Neural progenitor cell (in vitro differentiated cells): ENCODE measurements around the gene PHACTR1.

Source experiments
- CTCF ChIP-seq: fragments of 200-600 bp; sonication (generic); IDR thresholded peaks from 2 replicates; pipeline ENCODE4 v1.5.1; 2017; ENCODE audit warnings: antibody characterized with exemption, mild to moderate bottlenecking
- EZH2 ChIP-seq: fragments of 200-600 bp; sonication (generic); IDR thresholded peaks from 2 replicates; pipeline ENCODE4 v1.6.1; 2017; ENCODE audit warnings: antibody characterized with exemption, mild to moderate bottlenecking, moderate library complexity
- EZH2phosphoT487 ChIP-seq: fragments of 200-600 bp; sonication (generic); IDR thresholded peaks from 2 replicates; pipeline ENCODE4 v1.6.1; 2017; ENCODE audit warnings: antibody characterized with exemption

- TF ChIP-seq CTCF: no peak
- TF ChIP-seq EZH2phosphoT487: no peak
- no peak for TF ChIP-seq EZH2
These were observed 449.7 kb downstream of the PHACTR1 start for GRCh38 chr6:13166269-13166668.
